Activated CD8-positive, alpha-beta memory T cell treated with anti-CD3 and anti-CD28 coated beads, Interleukin-2, amount 50 U/mL, for 1 hour (primary cell): ENCODE data around the gene RAD51B.
"Not testable (repeated sequence)": the region's sequence is repeated elsewhere in the genome, so short reads cannot be mapped to it uniquely, and the experiment has no call there.

Experiments used
- DNase-seq: peaks from one replicate; pipeline ENCODE4 v3.0.0-alpha.2; 2020; ENCODE audit errors: extremely low read depth

The RAD51B gene

DNA sequence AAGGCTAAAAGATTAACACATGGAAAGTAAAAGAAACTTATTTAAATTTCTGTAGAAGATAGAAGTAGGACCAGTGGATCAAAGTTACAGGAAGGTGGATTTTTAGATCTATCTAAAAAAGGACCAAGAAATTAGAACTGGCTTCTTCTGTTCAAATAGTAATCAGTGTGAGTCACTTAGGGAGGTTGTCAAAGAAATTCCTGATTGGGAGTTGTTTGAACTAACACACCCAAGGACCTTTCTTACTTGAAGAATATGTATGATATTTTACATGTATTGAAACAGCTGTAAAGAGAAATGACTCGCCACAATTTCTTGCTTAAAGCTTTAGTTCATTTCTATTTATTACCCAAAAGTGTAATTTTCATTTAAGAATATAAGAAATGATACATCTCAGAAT is 256.9 kb downstream of the RAD51B start:
- DNase-seq, result no peak

DNA sequence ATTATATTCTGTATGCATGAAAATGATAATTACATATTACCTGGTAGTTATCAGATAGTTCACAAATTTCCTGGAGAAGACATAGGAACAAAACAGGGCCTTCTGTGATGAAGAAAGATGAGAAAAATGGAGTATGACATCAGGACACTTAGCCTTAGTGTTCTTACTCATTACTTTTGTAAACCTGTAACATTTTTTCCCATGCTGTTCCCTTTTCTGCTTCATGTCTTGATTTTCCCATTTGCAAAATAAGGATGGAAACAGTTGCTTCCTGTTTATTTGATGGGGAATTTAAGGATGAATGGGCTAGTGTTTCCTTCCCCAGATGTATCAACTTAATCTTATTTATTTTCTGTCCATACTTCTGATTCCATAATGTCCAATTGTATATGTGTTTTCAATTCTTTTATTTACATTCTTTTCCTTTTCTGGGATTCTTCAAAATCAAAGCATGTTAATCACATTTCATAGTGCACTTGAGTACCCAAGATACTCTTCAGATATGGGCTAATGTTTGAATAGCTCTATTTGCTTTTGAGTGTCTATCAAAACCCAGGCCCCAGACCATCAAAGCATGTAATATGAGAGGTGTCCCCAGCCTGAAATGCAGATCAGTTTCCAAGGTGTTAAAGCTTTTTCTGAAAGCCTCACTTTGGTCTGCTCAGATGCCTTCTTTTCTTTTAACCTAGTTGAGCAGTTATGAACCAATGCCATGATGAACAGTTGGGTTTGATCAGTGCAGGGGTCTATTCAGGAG is 260.5 kb downstream of the RAD51B start:
- DNase-seq, result no peak

DNA sequence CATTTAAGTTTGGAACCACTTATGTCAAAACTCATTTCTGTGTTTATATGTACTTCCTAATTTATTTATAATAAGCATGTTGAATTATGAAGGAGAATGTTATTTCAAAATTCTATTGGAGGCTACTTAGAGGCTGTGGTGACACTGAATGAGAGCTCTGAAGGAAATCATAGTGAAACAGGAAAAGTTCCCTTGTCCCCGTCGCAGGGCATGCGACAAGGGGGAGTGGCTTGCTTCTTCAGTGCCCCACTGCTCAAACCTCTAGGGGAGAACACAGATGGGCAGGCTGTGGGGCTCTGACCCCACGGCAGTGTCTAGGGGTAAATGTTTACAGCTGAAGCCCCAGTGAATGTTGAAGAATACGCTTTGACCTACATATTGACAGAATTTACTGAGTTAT is 261.9 kb downstream of the RAD51B start:
- no peak for DNase-seq

DNA sequence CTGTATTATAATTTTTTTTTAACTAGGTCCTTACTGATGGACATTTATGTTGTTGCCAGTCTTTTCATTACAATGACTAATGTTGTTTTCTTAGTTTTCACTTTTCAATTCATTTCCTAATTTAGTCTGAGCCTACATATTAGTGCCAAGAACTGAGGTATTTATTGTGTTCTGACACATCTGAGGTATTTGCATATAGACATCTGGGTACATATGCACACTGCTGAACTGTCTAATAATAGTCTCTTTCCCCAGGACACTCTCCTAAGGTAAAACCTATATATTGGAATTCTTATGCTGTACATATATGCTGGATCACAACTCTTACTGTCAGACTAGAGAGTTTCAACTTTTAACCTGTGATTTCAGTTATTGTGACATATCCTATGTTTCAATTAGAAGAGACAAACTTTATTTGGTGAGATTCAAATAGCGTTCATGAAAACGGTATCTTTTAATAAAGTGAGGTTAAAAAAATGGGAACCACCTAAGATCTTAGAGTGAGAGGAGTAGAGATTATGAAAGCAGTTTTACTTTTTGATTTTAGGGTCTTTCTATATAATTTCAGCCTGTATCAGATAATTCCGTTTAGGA is 263.2 kb downstream of the RAD51B start:
- no peak for DNase-seq

DNA sequence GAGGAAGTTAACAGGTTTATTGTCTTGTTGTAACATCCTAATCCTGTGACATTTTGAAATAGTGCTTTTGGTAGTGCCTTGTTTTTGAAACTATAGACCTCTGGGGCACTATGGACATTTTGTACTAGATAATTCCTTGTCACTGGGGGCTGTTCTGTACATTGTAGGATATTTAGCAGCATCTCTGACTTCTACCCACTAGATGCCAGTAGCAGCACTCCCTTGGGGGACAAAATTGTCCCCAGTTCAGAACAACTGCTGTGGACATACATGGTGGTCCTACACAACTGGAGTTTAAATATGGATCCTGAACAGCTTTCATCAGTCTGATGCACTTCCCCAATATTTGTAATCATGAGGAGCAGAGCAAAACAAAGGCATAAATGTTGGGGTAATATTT is 264.7 kb downstream of the RAD51B start:
- DNase-seq, result no peak

DNA sequence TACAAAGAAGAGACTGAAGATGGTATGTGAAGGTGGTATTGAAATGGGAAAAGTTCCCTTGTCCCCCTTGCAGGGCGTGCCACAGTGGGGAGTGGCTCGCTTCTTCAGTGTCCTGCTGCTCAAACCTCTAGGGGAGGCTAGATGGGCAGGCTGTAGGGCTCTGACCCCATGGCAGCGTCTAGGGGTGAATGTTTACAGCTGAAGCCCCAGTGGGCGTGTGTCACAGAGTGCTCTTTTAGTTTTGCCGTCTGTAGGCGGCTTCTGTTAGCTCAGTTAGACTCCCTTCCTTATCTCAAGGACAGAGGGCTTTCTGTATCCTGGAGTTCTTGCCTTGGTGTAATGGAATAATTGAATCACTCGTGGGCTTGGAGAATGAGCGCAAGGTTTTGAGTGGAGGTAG is 266.2 kb downstream of the RAD51B start:
- no peak for DNase-seq

DNA sequence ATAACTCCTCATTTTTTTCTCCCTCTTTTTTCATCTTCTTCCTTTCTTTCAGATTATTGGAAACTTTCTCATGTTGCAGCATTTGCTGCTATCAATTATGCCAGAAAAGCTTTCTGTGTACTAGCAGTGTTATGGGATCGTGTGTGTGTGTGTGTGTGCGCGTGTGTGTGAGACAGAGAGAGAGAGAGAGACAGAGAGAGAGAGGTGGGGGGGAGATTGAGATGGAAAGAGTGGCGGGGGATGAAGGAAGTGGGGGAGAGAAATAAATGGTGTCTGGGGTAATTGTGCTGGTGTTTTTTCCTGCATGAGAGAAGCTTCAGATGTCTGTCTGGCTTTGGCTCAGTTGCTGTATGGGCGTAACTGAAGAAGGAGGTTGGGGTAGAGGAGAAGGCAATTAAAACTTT is 268.9 kb downstream of the RAD51B start:
- no peak for DNase-seq

DNA sequence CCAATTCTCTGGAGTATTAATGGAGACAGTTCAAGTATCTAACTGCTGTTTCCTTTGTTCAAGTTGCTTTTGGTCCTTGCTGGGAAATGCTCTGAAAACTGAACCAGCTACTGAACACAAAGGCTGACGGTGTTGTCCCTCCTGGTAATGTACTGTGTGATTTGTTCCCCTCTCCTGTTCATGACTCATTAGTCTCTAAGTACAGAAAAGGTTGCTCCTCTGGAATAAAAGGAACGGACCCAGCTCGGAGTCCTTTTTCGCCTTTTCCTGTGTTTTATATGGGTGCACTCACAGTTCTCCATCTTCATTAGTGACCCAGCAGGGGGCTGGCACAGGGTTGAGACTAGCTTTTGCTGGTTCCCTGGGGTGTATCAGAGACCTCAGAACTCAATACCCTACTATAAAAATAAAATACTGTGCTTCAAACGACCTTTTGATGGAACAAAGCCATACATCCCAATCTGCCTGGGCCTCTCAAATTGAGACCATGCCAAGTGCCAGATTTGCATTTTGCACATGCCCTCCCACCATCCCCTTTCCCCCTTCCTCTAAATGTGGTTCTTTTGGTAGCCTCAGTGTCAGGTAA is 269.7 kb downstream of the RAD51B start:
- DNase-seq, result no peak

DNA sequence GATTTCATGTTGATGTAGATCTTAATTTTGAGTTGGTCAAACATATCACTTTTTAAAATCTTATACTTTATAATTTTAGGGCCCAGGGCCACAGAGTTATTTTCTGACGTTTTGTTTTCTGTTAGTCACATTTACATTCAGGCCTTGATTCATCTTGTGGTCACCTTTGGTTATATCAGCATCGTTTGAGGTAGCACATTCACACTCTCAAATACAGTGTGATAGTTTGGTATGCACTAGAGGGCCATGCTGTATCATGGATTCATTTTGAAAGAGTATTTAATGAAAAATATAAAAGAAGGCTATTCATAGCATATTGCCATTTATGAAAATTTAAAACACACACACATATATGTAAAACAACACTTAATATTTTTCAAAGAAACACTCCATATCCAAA is 274.6 kb downstream of the RAD51B start:
- DNase-seq, result no peak

DNA sequence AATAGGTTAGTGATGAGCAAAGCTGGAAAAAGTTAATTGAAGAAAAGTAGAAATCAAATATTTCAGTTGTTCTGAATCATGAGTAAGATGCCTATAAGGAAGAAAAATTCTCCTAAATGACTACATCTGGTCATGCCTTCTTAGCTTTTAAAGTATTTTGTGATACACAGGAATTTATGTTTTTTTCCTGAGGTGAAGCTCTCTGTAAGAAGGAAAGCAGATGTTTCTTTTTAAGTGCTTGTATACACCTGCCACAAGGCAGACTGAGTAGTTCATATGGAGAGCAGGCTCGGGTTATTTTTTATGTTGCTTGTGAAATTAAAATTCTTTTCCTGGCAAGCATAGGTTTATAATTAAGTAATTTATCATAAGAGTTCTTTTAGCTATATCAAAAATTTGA is 275.2 kb downstream of the RAD51B start:
- DNase-seq, result no peak

DNA sequence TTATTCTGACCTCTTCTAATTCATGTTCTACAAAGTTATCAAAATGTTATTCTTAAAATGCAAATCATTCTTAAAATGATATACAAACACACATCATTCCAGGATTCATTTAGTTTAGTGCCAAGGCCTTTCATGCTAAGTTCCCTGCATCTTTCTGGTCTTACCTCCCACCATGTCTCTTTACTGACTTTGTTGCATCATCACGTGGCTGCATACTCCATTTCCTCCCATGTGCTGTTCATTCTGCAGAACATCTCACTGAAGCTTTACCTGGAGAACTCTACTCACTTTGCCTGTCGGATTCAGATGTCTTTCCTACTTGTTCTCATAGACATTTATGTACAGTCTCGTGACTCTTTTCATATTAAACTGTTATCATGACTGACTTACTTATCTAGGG is 278.1 kb downstream of the RAD51B start:
- no peak for DNase-seq

DNA sequence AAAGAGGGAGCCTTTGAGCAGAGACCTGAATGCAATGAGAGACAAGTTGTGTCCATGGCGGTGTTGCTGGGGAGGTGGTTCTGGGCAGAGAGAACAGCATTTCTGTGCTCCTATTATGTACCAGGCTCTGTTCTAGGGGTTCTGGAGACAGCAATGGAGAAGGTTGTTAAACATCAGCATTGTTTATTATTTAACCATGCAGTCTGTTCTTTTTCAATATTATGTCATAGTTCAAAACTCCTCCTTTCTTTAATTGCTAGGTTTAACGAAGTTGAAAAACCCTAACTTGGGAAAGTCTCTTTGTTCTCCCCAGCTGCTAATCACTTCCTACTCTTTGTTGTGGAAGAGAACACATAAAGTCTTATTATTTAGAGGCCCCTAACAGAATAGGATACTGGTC is 279.3 kb downstream of the RAD51B start:
- DNase-seq, result no peak

DNA sequence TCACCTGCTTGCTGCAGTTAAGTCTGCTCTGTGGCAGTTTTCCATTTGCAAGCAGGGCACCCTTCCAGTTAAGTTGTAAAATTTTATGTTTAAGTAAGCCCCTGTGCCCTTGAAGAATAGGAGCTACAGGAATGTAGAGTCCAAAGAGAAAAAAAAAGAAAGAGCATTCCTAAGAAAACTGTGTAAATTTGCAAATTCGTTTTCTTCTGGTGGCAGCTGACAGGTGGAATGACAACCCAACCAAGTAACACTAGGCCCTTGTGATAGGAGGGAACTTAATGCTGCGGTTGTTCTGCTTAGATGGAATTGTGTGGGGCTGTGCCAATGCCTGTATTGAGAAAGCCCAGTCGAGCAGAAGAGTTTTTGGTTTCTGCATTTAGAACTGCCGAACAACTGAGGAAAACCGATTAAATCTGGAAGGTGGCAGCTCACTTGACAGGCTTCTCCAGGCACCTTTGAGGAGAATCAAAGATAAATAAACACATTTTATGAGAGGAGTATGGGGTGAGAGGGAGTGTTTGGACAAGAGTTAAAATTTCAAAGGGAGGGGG is 280.0 kb downstream of the RAD51B start:
- DNase-seq, result no peak

DNA sequence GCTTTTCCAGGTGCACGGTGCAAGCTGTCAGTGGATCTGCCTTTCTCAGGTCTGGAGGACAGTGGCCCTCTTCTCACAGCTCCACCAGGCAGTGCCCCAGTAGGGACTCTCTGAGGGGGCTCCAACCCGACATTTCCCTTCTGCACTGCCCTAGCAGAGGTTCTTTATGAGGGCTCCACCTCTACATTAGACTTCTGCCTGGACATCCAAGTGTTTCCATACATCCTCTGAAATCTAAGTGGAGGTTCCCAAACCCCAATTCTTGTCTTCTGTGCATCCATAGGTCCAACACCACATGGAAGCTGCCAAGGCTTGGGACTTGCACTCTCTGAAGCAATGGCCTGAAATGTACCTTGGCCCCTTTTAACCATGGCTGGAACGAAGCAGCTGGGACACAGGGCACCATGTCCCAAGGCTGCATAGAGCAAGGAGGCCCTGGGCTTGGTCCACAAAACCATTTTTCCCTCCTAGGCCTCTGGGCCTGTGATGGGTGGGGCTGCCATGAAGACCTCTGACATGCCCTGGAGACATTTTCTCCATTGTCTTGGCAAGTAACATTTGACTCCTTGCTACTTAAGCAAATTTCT is 282.2 kb downstream of the RAD51B start:
- not testable (repeated sequence) for DNase-seq

DNA sequence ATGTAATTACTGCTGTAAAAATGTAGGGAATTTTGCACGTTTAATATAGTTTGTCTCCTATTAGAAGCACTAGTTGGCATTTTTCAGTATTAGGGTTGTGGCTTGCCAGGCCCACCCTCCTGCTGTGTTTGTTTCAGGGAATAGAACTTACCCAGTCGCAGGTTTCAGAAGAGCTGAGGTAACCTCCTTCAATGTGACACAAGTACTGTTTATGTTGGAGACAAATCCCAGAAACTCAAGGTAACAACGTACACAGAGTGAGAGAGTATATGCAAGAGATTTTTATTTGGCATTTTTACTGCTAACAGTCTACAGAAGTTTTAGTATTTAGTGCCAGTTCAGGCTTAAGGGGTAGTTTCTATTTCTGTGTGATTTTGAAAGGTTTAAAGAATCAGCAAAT is 284.3 kb downstream of the RAD51B start:
- no peak for DNase-seq

DNA sequence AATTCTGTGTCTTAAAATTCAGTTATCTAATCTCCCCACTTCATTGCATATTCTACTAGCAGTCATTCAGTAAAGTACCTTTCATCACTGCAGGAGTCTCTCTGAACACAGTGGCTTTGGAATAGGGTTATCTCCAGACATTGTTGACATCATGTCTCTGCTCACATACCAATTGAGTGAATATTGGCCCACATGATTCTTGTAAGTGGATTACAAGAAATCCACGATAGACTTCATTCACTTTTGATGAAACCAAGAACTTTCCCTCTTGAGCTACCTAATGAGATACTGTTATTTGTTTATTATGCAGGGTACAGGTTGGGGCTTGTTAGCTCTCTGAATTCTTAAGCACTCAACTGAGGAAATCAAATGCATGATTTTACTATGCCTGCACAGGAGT is 284.9 kb downstream of the RAD51B start:
- no peak for DNase-seq

DNA sequence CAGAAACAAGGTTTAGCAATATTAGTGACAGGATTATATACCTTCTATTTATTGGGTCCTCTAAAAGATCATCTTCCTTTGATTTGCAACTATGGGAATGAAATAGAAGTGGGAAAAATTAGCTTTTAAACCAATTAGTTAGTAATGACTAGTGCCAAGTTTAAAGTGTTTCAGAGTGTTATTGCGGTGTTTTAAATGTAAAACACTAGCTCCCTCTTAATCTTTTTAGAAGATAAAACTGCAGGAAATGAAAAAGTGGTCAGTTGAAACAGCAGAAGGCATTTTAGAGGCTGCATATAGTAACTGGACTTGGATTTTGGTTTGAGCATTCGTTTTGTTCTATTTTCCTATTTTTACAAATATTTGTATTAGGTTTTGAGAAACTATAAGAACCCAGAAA is 286.2 kb downstream of the RAD51B start:
- no peak for DNase-seq

DNA sequence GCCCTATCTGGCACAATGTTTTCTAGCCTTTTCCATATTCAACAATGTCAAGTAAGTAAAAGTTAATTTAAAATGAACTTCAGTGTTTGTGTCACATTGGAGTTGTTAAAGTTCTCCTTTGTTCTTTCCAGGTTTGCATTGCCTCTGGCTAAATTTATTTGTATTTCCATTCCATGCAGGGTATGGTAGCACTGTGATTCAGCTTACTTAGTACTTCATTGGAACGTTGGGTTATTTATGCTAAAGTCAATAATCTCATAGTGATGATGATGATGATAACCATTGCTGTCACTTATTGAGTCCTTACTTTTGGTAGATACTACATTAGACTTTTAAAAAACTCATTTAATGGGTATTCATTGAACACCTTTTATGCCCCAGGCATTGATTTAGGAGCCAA is 286.9 kb downstream of the RAD51B start:
- DNase-seq, result no peak

DNA sequence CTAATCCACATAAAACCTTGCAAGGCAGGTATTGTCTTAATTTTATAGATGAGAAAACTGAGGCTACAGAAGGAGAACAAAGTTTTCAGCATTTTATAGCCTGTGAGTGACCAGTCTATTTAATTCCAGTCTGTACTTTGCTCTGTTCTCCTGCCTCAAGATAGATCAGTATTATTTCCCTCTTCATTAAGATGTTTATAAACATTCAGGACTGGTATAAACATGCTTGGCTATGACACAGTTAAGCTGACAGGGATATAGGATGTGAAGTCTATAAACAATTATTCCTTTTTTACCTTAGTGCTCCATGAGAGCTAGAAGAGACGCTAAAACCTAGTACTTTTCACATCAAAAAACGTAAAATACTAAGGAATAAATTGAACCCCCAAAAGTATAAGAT is 287.3 kb downstream of the RAD51B start:
- DNase-seq, result no peak

DNA sequence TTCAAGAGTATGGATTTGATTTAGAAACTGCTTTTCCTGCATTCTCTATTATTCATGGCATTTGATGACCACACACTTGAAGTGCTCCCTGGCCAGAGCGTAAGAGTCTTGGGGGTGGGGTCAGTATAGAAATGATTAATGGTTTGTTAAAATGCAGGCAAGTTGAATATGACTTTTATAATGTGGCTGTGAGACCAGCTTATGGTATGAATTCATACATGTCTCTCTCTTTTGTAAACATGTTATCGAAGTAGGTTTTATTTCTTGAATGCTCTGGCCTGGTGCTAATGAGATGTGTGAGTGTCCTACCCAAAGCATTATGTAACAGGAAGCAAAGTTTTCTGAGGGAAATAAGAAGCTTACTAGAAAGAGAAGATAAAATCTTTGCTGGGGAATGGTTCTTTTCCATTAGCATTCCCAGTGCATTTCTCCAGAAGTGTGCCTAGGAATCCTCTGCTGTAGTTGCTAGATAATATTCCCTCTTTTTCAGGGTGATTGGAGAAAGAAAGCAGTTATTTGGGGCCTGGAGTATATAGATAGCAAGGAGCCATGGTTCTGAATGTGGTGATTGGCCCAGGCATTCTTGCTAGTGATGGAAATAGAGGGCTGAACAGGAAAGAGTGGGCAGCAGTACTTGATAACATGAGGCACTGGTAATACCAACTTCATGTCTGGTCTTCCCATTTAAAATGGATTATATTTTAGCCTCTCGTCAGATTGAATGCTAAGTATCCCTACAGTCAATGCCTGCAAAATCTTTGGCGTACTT is 289.7 kb downstream of the RAD51B start:
- no peak for DNase-seq

DNA sequence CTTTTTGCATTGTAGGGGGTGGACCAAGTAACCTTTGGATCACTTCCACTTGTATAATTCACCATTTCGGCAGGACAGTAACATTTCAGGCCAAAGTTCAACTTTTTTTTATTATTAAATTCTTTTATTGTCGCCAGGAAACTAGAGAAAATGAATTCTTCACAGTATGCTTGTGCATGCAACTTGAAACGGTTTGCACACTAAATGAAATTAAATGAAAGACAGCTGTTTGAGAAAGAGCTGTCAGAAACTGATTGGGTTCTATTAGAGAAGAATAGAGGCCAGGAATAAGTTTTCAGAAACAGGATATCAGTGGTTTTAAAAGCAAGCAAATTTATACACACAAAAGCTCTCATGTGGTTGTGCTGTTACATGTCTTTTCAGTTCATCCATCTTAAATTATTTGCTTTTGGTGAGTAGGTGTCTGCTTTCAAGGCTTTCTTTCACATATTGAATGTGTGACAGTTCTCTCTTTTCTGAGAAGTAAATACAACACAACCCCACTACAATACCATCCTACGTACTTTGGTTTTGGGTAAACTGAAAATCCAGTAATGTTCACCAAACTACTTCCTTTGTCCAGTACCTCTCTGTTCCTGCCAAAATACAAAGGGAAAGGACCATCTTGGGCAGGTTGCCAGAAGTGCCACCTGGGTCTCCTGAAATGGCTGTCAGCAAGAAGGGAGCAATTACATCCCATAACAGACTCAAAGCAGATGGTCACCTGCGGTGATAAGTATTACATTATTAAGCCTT is 291.7 kb downstream of the RAD51B start:
- DNase-seq, result no peak
